NB4 (cell line): ENCODE results near the gene TPH1.

ENCODE experiments used
- CTCF ChIP-seq: IDR thresholded peaks from one replicate; pipeline ENCODE4 v1.5.1; 2012; ENCODE audit warnings: low read depth, low read length
- MAX ChIP-seq: IDR thresholded peaks from 2 replicates; pipeline ENCODE4 v1.6.1; 2011; ENCODE audit warnings: low read depth, low read length
- POLR2A ChIP-seq: IDR thresholded peaks from 2 replicates; pipeline ENCODE4 v1.6.1; 2011; ENCODE audit warnings: mild to moderate bottlenecking; ENCODE audit not compliant: insufficient read length; ENCODE audit errors: extremely low read depth

- TF ChIP-seq POLR2A (no peak), CTCF (no peak), MAX (no peak)
Measured at GRCh38 chr11:18001191-18001590, 44.9 kb downstream of the TPH1 start.
